GM21528 (cell line): Measurements from ENCODE around the gene INCENP.
A peak's percentile ranks its signal among the peaks of the same experiment; 100 is the strongest.
"Not testable (repeated sequence)": the region's sequence is repeated elsewhere in the genome, so short reads cannot be mapped to it uniquely, and the experiment has no call there.

ENCODE experiments used
- ATAC-seq: cut with Tn5 transposase; IDR thresholded peaks from one replicate; pipeline ENCODE4 v1.9.1; 2021; ENCODE audit warnings: mild to moderate bottlenecking, moderate library complexity; ENCODE audit not compliant: unreplicated experiment, low FRiP score

INCENP gene

DNA sequence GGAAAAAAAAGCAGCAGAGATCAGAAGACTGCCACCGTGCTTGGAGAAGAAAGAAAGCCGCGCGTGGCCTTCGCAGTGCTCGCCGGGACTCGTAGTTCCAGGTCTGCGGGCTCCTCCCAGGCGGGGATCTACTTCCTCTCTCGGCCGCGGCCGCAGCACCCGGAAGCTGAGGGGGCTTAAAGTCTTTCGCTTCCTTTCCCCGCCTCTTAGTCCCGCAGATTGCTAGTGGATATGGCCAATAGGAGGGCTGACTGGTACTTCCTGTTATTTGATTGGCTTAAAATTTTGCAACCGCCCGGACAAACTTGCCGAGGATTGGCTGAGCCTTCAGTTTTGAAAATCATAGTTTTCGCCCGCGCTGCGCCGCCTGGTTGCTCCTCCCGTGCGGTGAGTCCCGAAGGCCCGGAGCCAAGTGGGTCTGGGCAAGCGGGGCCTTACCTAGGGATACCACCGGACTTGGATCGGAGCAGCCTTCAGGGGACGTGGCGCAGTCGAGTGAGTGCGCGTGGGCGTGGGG is at the start of gene INCENP:
INCENP (plus strand) TSS at position 343 of the 517 bp plus-strand sequence. CDS start 4,151 bp downstream, outside the sequence.
- peak; percentile 89 for ATAC-seq

DNA sequence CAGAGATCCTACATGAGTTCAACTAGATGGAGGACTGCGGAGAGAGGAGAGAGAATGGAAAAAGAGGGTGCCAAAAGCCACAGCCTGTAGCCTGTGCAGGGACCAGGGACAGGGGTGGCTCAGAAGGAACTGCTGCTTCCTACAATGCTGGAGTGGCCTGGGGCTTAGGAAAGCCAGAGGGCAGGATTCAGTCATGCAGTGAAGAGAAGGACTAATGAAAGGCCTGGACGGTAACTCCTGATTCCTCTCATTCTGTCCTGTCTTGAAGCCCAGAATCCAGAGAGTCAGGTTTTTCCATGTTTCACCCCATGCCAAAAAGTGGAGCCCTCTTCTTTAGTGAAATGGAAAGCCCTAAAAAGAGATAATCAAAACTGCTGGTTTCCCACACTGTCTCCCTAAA is 48.4 kb upstream of the INCENP start:
- no peak for ATAC-seq

GRCh38 chr11:62077132-62077531 is 46.7 kb upstream of the INCENP start:
- no peak for ATAC-seq

DNA sequence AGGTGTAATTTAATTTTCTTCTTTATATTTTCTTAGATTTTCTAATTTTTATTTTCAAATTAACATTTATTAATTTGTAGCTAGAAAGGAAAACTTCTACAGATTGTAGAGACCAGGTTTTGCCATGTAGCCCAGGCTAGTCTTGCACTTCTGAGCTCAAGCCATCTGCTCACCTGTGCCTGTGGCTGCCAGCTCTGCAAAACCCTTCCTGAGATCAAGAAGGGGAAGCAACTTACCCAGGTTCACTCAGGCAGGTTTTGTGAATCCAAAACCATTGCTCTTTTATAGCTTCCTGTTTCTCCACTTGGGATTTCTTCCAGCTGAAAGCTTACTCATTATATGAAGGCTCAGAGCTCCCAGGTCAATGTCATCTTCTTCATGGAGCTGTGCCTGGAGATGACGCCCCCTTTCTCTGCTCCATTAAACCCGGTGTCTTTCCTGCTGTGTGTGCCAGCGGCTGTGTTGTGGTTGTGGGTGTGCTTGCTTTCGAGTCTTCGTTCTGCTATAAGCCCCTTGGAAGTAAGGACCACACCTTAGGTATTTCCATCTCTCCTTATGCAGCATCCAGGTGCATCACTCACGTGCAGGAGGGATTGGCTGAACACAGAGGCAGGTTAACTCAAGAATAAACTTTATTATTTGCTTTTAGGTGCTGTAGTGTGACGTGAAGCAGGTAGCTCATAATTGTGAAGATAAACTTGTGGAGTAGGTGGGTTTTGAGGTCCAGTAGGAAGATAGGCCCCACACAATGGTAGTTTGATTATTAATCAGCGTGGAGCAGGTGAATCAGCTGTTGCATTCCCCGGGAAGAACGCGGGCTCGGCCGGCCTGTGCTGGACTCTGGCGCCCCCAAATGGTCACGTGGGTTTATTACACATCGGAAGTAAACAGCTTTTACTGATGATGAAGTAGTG is 42.2 kb upstream of the INCENP start:
- ATAC-seq, result no peak

- ATAC-seq, result no peak
Measured at GRCh38 chr11:62082292-62082657, 41.5 kb upstream of the INCENP start.

GRCh38 chr11:62084801-62085200 is 39.0 kb upstream of the INCENP start:
- not testable (repeated sequence) for ATAC-seq

DNA sequence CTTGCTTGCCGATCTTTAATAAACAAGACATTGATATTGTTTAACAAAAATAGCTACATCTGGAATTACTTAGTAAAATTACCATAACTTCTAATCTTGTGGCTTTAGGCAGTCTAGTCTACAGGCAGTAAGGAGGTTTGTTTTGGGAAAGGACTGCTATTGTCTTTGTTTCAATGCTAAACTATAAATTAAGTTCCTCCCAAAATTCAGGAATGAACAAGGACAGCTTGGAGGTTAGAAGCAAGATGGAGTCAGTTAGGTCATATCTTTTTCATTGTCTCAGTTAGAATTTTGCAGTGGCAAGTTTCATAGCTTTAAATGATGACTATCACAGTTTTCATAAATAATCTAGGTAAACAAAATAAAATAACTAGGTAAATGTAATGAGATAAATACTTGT is 36.1 kb upstream of the INCENP start:
- ATAC-seq, result no peak

- no peak for ATAC-seq
Measured at GRCh38 chr11:62088331-62088933, 35.4 kb upstream of the INCENP start.

DNA sequence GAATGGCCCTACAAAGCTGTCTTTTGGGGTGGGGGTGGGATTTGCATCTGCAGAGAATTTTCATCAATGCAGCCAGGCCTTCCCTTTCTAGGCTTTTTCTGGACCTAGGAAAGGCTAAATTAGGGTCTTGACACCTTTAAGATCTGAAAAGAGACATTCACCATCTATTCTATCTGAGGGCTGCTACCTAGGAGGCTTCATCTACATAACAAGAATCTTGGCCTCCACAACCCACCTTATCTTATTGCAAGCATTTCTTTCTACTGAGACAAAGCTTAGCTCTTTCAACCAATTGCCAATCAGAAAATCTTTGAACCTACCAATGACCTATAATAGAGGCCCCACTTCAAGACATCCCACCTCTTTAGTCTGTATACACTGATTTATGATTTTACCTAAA is 20.7 kb upstream of the INCENP start:
- no peak for ATAC-seq

DNA sequence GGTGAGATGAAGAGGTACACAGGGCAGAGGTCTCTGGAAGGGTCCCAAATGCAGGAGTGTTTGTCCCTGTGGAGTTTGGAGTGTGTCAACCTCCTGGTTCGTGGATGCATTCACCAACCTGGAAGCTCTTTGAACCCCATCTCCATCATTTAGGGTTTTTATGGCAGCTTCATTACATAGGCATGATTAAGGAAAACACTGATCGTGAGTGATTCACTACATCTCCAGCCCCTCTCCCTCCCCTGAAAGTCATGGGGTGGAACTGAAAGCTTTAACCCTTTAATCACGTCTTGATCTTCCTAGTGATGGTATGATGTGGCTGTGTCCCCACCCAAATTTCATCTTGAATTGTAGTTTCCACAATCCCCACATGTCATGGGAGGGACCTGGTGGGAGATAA is 19.8 kb upstream of the INCENP start:
- no peak for ATAC-seq

GRCh38 chr11:62104816-62105653 is 18.8 kb upstream of the INCENP start:
- ATAC-seq, result no peak

DNA sequence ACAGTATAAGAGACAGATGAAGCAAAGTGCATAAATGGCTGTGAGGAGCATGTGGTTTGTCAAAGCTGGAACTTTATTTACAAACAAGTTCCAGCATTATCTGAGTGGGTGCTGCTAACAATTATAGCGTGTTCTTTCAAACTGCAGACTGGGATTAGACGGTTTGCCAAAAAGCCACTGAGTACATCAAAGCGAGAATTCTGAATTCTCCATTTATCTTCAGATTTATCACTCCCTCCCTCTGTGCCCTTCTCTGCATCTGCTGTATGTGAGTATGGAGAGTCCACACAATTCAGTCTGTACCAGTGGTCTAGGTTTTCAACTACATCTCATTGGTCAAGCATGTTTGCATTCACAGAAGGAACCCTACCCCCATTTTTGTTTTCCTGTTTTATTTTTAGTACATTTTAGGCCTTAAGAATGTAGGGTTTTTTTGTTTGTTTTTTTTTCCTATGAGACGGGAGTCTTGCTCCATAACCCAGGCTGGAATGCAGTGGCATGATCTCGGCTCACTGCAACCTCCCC is 18.1 kb upstream of the INCENP start:
- ATAC-seq, result no peak

DNA sequence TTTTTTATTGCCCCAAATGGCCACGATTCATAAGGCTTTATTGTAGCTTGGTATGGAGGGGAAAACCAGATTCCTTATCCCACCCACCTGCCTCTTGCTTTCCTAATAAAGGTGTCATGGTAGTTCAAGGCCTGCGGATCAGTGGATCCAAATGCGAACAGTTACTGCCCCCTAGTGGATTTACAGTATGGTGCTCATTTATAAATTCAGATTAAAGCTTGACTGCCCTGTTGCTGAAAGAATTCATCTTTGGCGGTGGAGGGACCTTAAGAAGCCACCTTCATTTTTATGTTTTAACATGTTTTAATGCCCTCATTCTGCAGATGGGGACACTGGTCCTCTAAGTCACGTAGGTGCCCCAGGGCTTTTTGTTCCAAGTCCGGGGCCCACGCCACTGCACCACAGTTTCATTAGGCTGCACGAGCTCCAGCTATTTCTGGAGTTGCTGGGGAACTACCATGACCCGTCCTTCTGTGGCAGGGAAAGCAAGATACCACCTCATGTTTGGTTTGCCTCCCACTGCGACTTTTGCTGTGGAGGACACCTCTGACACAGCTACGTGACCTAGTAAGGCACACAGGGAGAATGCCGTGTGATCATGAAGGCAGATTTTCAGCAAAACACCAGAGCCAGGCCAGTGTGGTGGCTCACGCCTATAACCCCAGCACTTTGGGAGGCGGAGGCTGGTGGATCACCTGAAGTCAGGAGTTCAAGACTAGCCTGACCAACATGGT is 15.6 kb upstream of the INCENP start:
- no peak for ATAC-seq

- no peak for ATAC-seq
Measured at GRCh38 chr11:62108971-62109404, 14.8 kb upstream of the INCENP start.

DNA sequence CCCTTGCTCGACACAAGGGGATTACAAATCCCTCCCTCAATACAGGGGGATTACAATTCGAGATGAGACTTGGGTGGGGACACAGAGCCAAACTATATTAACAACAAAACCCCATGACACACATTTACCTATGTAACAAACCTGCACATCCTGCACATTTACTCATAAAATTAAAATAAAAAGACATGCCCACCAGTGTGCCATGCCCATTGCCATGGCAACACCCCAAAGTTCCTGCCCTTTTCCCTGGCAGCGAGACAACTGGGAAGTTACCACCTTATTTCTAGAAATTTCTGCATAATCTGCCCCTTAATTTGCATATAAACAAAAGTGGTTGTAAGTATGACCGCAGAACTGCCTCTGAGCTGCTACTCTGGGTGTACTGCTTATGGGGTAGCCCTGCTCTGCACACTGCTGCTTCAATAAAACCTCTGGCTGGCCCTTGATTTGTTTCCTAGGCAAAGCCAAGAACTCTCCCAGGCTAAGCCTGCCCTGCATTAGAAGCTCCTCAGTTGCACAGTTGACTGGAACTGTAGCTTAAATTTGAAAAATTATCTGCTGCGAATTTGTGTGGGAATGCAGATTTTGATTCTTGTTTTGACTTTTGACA is 8.6 kb upstream of the INCENP start:
- ATAC-seq, result no peak

DNA sequence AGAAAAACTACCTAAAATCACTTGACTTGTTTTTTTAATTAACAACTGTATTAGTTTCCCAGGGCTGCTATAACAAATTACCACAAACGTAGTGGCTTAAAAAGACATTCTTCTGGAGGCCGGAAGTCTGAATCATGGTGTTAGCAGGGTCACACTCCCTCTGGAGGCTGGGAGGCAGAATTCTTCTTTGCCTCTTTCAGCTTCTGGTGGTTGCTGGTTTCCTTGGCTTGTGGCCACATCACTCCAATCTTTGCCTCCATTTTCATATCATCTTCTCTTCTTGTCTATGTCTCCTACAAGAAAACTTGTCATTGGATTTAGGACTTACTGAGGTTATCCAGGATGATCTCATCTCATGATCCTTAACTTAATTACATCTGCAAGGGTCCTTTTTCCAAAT is 7.4 kb upstream of the INCENP start:
- no peak for ATAC-seq

- ATAC-seq, result no peak
Measured at GRCh38 chr11:62119569-62119968, 4.2 kb upstream of the INCENP start.

- ATAC-seq, result no peak
Measured at GRCh38 chr11:62120001-62120400, 3.8 kb upstream of the INCENP start.

GRCh38 chr11:62120431-62120830 is 3.4 kb upstream of the INCENP start:
- ATAC-seq, result no peak

DNA sequence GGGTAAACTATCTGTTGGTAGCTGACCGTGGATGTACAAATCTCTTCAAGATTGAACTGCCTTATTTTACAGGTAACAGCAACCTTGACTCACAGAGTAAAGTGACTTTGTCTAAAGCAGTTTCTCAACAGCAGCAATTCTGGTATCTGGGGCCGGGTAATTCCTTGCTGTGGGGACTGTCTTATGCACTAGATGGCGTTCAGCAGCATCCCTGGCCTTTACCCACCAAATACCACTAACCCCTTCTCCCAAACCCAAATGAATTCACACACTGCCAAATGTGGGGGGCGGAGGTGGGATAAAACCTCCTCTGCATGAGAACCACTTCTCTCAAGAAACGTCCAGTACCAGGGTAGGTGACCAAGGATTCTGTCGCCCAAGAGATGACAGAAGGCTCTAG is 1.7 kb upstream of the INCENP start:
- ATAC-seq, result no peak
